Measurements from ENCODE around the gene C1QTNF8.

C1QTNF8 gene

DNA sequence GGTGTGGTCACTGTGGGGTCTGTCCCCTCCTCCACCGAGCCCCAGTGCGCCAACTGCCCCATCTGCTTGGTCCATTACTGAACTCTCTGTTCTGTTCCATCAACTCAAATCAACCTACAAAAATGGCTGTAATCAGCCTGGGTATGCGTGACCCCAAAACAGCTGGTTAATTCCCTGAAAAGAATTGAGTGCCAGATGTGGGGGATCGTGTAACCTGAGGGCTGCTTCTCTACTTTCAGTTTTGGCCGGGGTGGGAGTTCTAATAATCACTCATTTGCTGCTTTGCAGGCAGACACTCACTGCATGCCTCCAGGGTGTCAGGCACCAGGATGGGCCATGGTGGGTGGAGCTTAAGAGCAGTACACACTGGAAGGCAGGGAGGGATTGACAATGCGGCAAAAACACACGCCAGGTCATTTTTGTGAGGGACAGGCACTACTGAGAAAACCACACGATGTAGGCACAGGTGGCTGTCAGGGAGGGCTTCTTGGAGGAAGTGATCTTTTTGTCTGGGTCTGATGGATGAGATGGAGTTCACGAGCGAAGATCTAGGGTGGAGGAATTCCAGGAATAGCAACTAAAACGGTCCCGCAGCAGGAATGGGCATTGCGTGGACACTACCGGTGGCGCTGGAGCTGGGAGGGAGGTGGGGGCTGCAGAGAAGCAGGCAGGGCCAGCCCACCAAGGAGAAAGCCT, 53.8 kb downstream of the C1QTNF8 start:
- Histone ChIP-seq H4K20me1 (ENCODE audit: insufficient read depth, low read length) (no peaks in the 10 kb centered on the region), H3K4me3 (ENCODE audit: low read depth, low read length, poor library complexity, severe bottlenecking) (no peak overlapping the region), H2AFZ (ENCODE audit: low read length) (no peak overlapping the region), H3K27ac (ENCODE audit: low read depth, low read length, poor library complexity, severe bottlenecking) (no peak overlapping the region), H3K36me3 (ENCODE audit: insufficient read depth, low read length) (no peaks in the 10 kb centered on the region), H3K9me2 (ENCODE audit: low read depth, low read length) (no peaks in the 10 kb centered on the region), H3K79me2 (ENCODE audit: insufficient read depth, low read length) (no peaks in the 10 kb centered on the region), H3K9me3 (ENCODE audit: low read length) (no peaks in the 10 kb centered on the region), H3F3A (ENCODE audit: insufficient read depth, low read length) (no peaks in the 10 kb centered on the region), H3K4me2 (ENCODE audit: low read length) (no peak overlapping the region), H3K9ac (ENCODE audit: low read length) (no peak overlapping the region), H3K4me1 (ENCODE audit: insufficient read depth, low read length, severe bottlenecking) (no peaks in the 10 kb centered on the region), H3K27me3 (ENCODE audit: insufficient read depth, low read length) (no peaks in the 10 kb centered on the region)
- TF ChIP-seq, protein P1, sequence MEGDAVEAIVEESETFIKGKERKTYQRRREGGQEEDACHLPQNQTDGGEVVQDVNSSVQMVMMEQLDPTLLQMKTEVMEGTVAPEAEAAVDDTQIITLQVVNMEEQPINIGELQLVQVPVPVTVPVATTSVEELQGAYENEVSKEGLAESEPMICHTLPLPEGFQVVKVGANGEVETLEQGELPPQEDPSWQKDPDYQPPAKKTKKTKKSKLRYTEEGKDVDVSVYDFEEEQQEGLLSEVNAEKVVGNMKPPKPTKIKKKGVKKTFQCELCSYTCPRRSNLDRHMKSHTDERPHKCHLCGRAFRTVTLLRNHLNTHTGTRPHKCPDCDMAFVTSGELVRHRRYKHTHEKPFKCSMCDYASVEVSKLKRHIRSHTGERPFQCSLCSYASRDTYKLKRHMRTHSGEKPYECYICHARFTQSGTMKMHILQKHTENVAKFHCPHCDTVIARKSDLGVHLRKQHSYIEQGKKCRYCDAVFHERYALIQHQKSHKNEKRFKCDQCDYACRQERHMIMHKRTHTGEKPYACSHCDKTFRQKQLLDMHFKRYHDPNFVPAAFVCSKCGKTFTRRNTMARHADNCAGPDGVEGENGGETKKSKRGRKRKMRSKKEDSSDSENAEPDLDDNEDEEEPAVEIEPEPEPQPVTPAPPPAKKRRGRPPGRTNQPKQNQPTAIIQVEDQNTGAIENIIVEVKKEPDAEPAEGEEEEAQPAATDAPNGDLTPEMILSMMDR (IDR thresholded peaks at IDR 0.05; ENCODE audit: low read length), result no peak
- TF ChIP-seq EZH2 (IDR thresholded peaks at IDR 0.05; ENCODE audit: borderline replicate concordance, low read length), result no peak

DNA sequence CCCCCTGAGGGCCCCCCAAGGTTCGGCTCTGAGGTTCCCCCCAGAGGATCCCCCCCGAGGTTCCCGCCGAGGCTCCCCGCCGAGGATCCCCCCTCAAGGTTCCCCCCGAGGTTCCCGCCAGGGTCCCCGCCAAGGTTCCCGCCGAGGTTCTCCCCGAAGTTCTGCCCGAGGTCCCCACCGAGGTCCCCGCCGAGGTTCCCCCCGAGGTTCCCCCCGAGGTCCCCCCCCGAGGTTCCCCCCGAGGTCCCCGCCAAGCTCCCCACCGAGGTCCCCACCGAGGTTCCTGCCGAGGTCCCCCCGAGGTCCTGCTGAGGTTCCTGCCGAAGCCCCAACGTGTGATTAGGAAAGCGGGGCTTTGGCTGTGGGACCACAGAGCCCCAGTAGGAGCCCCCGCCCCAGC, 55.7 kb downstream of the C1QTNF8 start:
- Histone ChIP-seq H3K27ac (ENCODE audit: low read depth, low read length, poor library complexity, severe bottlenecking) (no peak overlapping the region), H3K4me1 (ENCODE audit: insufficient read depth, low read length, severe bottlenecking) (no peaks in the 10 kb centered on the region)
- TF ChIP-seq, protein P1 (IDR thresholded peaks at IDR 0.05; ENCODE audit: low read length), result no peak
- TF ChIP-seq EZH2 (IDR thresholded peaks at IDR 0.05; ENCODE audit: borderline replicate concordance, low read length), result no peak

DNA sequence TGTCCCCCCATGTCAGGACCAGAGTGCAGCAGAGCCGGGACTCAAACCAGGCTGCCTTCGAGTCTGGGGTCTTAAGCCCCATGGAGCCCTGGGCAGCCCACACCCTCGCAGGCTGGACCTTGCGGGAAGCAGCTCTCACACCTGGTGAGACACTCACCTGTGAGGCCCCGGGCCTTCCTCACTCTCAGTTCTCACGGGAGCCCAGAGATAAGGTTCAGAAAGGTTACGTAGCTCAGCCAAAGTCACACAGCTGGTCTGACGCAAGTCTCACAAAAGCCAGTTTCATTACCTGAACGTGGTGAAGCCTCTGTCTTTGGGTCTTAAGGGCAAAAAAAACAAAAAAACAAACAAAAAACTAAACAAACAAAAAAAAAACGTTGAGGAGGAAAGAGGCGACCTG, 56.3 kb downstream of the C1QTNF8 start:
- H3K4me1 ChIP-seq (ENCODE audit: insufficient read depth, low read length, severe bottlenecking), result no peaks in the 10 kb centered on the region
- H3K4me3 ChIP-seq (ENCODE audit: low read depth, low read length, poor library complexity, severe bottlenecking), result no peak overlapping the region
- no peaks in the 10 kb centered on the region for H3K9me3 ChIP-seq (ENCODE audit: low read length)
- H3K27me3 ChIP-seq (ENCODE audit: insufficient read depth, low read length), result no peaks in the 10 kb centered on the region
- no peak overlapping the region for H2AFZ ChIP-seq (ENCODE audit: low read length)
- H3F3A ChIP-seq (ENCODE audit: insufficient read depth, low read length), result no peaks in the 10 kb centered on the region
- no peak overlapping the region for H3K9ac ChIP-seq (ENCODE audit: low read length)
- TF ChIP-seq, protein P1 (IDR thresholded peaks at IDR 0.05; ENCODE audit: low read length), result no peak
- no peak for TF ChIP-seq EZH2 (IDR thresholded peaks at IDR 0.05; ENCODE audit: borderline replicate concordance, low read length)
- H3K4me2 ChIP-seq (ENCODE audit: low read length), result no peak overlapping the region
- no peaks in the 10 kb centered on the region for H3K79me2 ChIP-seq (ENCODE audit: insufficient read depth, low read length)
- no peaks in the 10 kb centered on the region for H3K36me3 ChIP-seq (ENCODE audit: insufficient read depth, low read length)
- H3K27ac ChIP-seq (ENCODE audit: low read depth, low read length, poor library complexity, severe bottlenecking), result no peak overlapping the region
- no peaks in the 10 kb centered on the region for H3K9me2 ChIP-seq (ENCODE audit: low read depth, low read length)
- H4K20me1 ChIP-seq (ENCODE audit: insufficient read depth, low read length), result no peaks in the 10 kb centered on the region

More for the DNA sequence above, 55.7 kb downstream of the C1QTNF8 start:
- Histone ChIP-seq H3K4me2 (ENCODE audit: low read length) (no peak overlapping the region), H4K20me1 (ENCODE audit: insufficient read depth, low read length) (no peaks in the 10 kb centered on the region), H3K27me3 (ENCODE audit: insufficient read depth, low read length) (no peaks in the 10 kb centered on the region), H3K36me3 (ENCODE audit: insufficient read depth, low read length) (no peaks in the 10 kb centered on the region), H3K79me2 (ENCODE audit: insufficient read depth, low read length) (no peaks in the 10 kb centered on the region), H3K4me3 (ENCODE audit: low read depth, low read length, poor library complexity, severe bottlenecking) (no peak overlapping the region), H3K9me2 (ENCODE audit: low read depth, low read length) (no peaks in the 10 kb centered on the region), H2AFZ (ENCODE audit: low read length) (no peak overlapping the region), H3F3A (ENCODE audit: insufficient read depth, low read length) (no peaks in the 10 kb centered on the region), H3K9ac (ENCODE audit: low read length) (no peak overlapping the region), H3K9me3 (ENCODE audit: low read length) (no peaks in the 10 kb centered on the region)

All from OCI-LY1 (cell line).